Hair follicle dermal papilla cell (primary cell): ENCODE results near the gene CEP295NL. TPM values are rescaled to one million over a fixed set of nuclear protein-coding genes. Genes with fewer than 3 reads are reported as not detected.

Source experiments
- total RNA-seq: library from RNA; depleted of rRNA; stranded (reverse); fragments of >200 nt; gene quantifications from 2 replicates; pipeline ENCODE4 v1.2.3, GENCODE V29; 2012

The CEP295NL gene
- total RNA-seq, result 6.2 and 6.6 TPM in 2 replicates

DNA sequence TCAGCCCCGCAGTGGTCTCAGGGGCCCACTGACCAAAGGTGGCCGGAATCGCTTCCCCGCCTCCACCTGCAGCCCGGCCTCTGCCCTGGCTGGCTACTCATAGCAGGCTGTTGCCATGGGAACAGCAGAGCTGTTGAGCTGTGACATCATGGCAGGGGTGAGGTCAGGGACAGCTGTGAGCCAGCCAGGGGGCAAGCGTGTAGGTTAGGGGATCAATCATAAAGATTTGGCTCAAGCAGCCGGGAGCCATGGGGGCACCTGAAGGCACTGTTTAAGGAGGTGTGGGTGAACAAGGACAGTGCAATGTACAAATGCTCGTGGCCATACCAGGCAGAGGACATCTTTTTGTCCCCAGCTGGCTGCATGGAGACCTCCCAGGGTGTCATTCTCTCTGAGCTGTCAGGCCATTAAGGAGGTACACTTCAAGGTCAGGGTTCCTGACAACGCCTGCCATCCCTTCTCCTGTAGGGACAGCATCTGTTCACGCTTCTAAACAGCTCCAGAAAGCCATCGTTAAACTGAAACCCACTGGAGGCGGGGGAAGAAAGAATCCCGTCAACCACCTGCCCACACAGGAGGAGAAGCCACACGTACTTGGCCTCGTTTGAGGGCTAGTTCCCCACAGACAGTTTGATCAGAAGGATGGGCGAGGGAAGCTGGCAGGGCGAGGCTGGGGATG, at the start of gene CEP295NL:
CEP295NL (minus strand) TSS at position 101 of the 679 bp plus-strand sequence. CDS start 1,373 bp downstream, outside the sequence.

GRCh38 chr17:78925234-78925633, 22.2 kb upstream of the CEP295NL start, which contains the start of gene TIMP2:
Gene TIMP2 (minus strand): TSS chr17:78925387. CDS start chr17:78925088, 299 bp downstream.

DNA sequence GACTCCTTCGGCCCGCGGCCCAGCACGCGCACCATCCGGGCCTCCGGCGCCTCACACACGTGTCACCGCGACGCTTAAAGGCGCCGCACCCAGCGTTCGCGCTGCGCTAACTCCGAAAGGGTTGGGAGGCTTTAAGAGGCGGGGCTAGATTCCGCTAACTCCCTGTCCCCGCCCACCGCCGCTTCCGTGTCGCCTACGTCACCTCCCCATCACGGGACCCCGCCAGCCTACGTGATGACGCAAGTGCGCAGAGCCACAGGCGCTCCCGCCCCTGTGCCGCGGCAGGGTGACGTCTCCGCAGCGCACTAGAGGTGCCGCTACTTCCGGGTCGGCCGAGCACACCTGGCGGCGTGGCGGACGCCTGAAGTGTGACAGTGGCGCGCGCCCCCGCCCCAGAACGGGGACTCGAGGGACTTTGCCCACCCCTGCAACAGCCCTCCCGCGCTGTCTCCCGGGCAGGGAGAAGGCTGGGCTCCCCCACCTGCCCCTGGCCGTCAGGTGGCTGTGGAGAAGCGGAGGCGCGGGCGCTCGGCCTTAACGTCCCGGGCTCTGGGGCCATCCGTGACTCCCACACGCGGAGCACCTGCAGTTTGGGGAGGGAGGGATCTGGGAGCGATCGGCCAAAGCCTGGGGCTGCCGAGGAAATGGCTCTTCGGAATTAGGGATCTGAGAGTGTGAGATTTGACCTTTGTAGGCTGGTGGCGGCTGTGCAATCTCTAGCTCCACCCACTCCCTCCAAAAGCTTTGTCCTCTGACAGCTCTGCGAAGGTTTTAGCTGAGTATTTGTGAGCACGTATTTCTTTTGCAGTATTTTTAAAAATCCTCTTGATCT, 62.0 kb downstream of the CEP295NL start, which contains the start of gene USP36:
USP36 (minus strand) TSS at position 35 of the 832 bp plus-strand sequence. CDS start 4,451 bp downstream, outside the sequence.

Other genes starting within 250 kb of the CEP295NL start
- gene CYTH1, start 120.9 kb downstream of the CEP295NL start, total RNA-seq, result 13.6 and 14.0 TPM in 2 replicates
- 45.4 and 50.5 TPM in 2 replicates for gene USP36, start 62.4 kb downstream of the CEP295NL start, total RNA-seq
- 256 and 268 TPM in 2 replicates for gene TIMP2, start 22.2 kb upstream of the CEP295NL start, total RNA-seq
- 159 and 222 TPM in 2 replicates for gene LGALS3BP, start 76.7 kb upstream of the CEP295NL start, total RNA-seq
- gene CANT1, start 106.6 kb upstream of the CEP295NL start, total RNA-seq, result 50.6 and 74.0 TPM in 2 replicates
- gene C1QTNF1, start 121.0 kb upstream of the CEP295NL start, total RNA-seq, result 23.9 and 24.7 TPM in 2 replicates
- 11.8 and 15.4 TPM in 2 replicates for gene ENGASE, start 171.6 kb upstream of the CEP295NL start, total RNA-seq